ENCODE data around the gene COA7. TPM values are rescaled to one million over a fixed set of nuclear protein-coding genes. Genes with fewer than 3 reads are reported as not detected.

COA7 gene
- total RNA-seq, 6 experiments from 2014 or later, result 13.6 to 17.8 (median 15.8) TPM

- WGBS (ENCODE audit: insufficient coverage, low coverage, low lambda C conversion rate, missing lambda C conversion rate), result 80% methylated on average over 1 of the region's 1 CpG
- H3K4me1 ChIP-seq, result peaks cover 0 to 8% (median 0%) of the 10 kb centered on the region in 4 donors
- H3K9me3 ChIP-seq, result no peaks in the 10 kb centered on the region
- no peaks in the 10 kb centered on the region for H3K36me3 ChIP-seq
- H3K27me3 ChIP-seq, result no peaks in the 10 kb centered on the region
- no peak for TF ChIP-seq POLR2A (IDR thresholded peaks at IDR 0.05)
- TF ChIP-seq CTCF (IDR thresholded peaks at IDR 0.05), result no peak
- H3K4me3 ChIP-seq, result no peak overlapping the region
- no peak overlapping the region for H3K27ac ChIP-seq
- DNase-seq, result no peak
- peak in 1 of 4 donors; percentile 66 for ATAC-seq
- intact Hi-C loops (cut with DNase I), result no loop called here
These were observed 39.4 kb downstream of the COA7 start for GRCh38 chr1:52658795-52659194.

- TF ChIP-seq CTCF (IDR thresholded peaks at IDR 0.05) (no peak), POLR2A (IDR thresholded peaks at IDR 0.05) (no peak)
- DNase-seq (no peak), ATAC-seq (no peak)
- H3K27ac ChIP-seq, result no peak overlapping the region
- peaks cover 0 to 5% (median 0%) of the 10 kb centered on the region in 4 donors for H3K4me1 ChIP-seq
- H3K27me3 ChIP-seq, result no peaks in the 10 kb centered on the region
- WGBS (ENCODE audit: insufficient coverage, low coverage, low lambda C conversion rate, missing lambda C conversion rate), result 90% methylated on average over 3 of the region's 3 CpGs
- no peaks in the 10 kb centered on the region for H3K36me3 ChIP-seq
- H3K4me3 ChIP-seq, result no peak overlapping the region
- no peaks in the 10 kb centered on the region for H3K9me3 ChIP-seq
- intact Hi-C loops (cut with DNase I), result no loop called here
These were observed 40.4 kb downstream of the COA7 start for GRCh38 chr1:52657702-52658101.

- H3K4me3 ChIP-seq, result no peak overlapping the region
- DNase-seq (no peak), ATAC-seq (no peak)
- H3K27ac ChIP-seq, result no peak overlapping the region
- intact Hi-C loops (cut with DNase I), result no loop called here
- no peak for TF ChIP-seq CTCF (IDR thresholded peaks at IDR 0.05)
- no peak for TF ChIP-seq POLR2A (IDR thresholded peaks at IDR 0.05)
- peaks cover 0 to 17% (median 0%) of the 10 kb centered on the region in 4 donors for H3K4me1 ChIP-seq
- H3K27me3 ChIP-seq, result no peaks in the 10 kb centered on the region
- no peaks in the 10 kb centered on the region for H3K36me3 ChIP-seq
- H3K9me3 ChIP-seq, result no peaks in the 10 kb centered on the region
These were observed 44.1 kb downstream of the COA7 start for GRCh38 chr1:52654063-52654462.

- intact Hi-C loops (cut with DNase I), result no loop called here
- peak in 1 of 3 donors; percentile 26 for DNase-seq
- Histone ChIP-seq H3K4me1 (peaks cover 0 to 17% (median 0%) of the 10 kb centered on the region in 4 donors), H3K4me3 (no peak overlapping the region), H3K9me3 (no peaks in the 10 kb centered on the region), H3K27ac (no peak overlapping the region), H3K27me3 (no peaks in the 10 kb centered on the region), H3K36me3 (no peaks in the 10 kb centered on the region)
- no peak for TF ChIP-seq POLR2A (IDR thresholded peaks at IDR 0.05)
- 77% methylated on average over 4 of the region's 5 CpGs for WGBS (ENCODE audit: insufficient coverage, low coverage, low lambda C conversion rate, missing lambda C conversion rate)
- no peak for ATAC-seq
These were observed 44.8 kb downstream of the COA7 start for GRCh38 chr1:52653207-52653849.

GRCh38 chr1:52651904-52652303, 46.2 kb downstream of the COA7 start:
- 17% methylated on average over 1 of the region's 1 CpG for WGBS (ENCODE audit: insufficient coverage, low coverage, low lambda C conversion rate, missing lambda C conversion rate)
- DNase-seq (peak; percentile 41 to 78 (median 69)), ATAC-seq (peak; percentile 93 to 98 (median 96))
- Histone ChIP-seq H3K9me3 (no peaks in the 10 kb centered on the region), H3K36me3 (no peaks in the 10 kb centered on the region), H3K27me3 (no peaks in the 10 kb centered on the region), H3K4me3 (no peak overlapping the region), H3K4me1 (peaks cover 0 to 17% (median 0%) of the 10 kb centered on the region in 4 donors), H3K27ac (peak overlapping the region in 2 of 3 donors; percentile 22 to 58)
- TF ChIP-seq POLR2A (IDR thresholded peaks at IDR 0.05) (no peak), CTCF (IDR thresholded peaks at IDR 0.05) (no peak)
- intact Hi-C loops (cut with DNase I), result no loop called here

All from right lobe of liver (tissue), 6 donors.